ENCODE data around the gene FBXW12.

- TF ChIP-seq CTCF (IDR thresholded peaks at IDR 0.05) (no peak), POLR2A (IDR thresholded peaks at IDR 0.05) (no peak)
Measured at GRCh38 chr3:48436477-48436787, 64.4 kb downstream of the FBXW12 start.

Data from testis (tissue), 2 donors.